Ishikawa (cell line): Measurements from ENCODE around the gene DNAH2.

Experiments used
- CEBPB ChIP-seq: IDR thresholded peaks from 2 replicates; pipeline ENCODE4 v1.6.1; 2012
- CREB1 ChIP-seq: IDR thresholded peaks from 2 replicates; pipeline ENCODE4 v1.6.1; 2012; ENCODE audit warnings: low read depth
- EGR1 ChIP-seq: IDR thresholded peaks from 2 replicates; pipeline ENCODE4 v1.6.1; 2012
- EP300 ChIP-seq: IDR thresholded peaks from 2 replicates; pipeline ENCODE4 v1.6.1; 2012; ENCODE audit warnings: borderline replicate concordance
- MAX ChIP-seq: IDR thresholded peaks from 2 replicates; pipeline ENCODE4 v1.6.1; 2012
- RAD21 ChIP-seq: IDR thresholded peaks from 2 replicates; pipeline ENCODE4 v1.6.1; 2012; ENCODE audit warnings: low read depth
- REST ChIP-seq: IDR thresholded peaks from 2 replicates; pipeline ENCODE4 v1.6.1; 2012; ENCODE audit warnings: low read depth, mild to moderate bottlenecking
- TAF1 ChIP-seq: IDR thresholded peaks from 2 replicates; pipeline ENCODE4 v1.6.1; 2012; ENCODE audit warnings: low read depth, mild to moderate bottlenecking
- TCF12 ChIP-seq: IDR thresholded peaks from 2 replicates; pipeline ENCODE4 v1.6.1; 2012; ENCODE audit warnings: low read depth
- TEAD4 ChIP-seq: IDR thresholded peaks from 2 replicates; pipeline ENCODE4 v1.6.1; 2012
- USF1 ChIP-seq: IDR thresholded peaks from 2 replicates; pipeline ENCODE4 v1.6.1; 2012
- YY1 ChIP-seq: IDR thresholded peaks from 2 replicates; pipeline ENCODE4 v1.6.1; 2012; ENCODE audit warnings: low read depth

GRCh38 chr17:7712111-7712771 is 5.3 kb upstream of the DNAH2 start:
- TF ChIP-seq TEAD4, result no peak
- no peak for TF ChIP-seq CEBPB
- no peak for TF ChIP-seq MAX
- no peak for TF ChIP-seq RAD21
- TF ChIP-seq CREB1, result no peak
- TF ChIP-seq EP300, result no peak
- no peak for TF ChIP-seq REST
- no peak for TF ChIP-seq TAF1
- no peak for TF ChIP-seq TCF12
- TF ChIP-seq YY1, result no peak
- no peak for TF ChIP-seq USF1
- no peak for TF ChIP-seq EGR1
